Smooth muscle cell (in vitro differentiated cells): ENCODE results near the gene MCM5. TPM values are rescaled to one million over a fixed set of nuclear protein-coding genes. Genes with fewer than 3 reads are reported as not detected.
"Not testable (repeated sequence)": the region's sequence is repeated elsewhere in the genome, so short reads cannot be mapped to it uniquely, and the experiment has no call there.

Source experiments
- DNase-seq: peaks from one replicate; lab custom pipeline; 2025; ENCODE audit not compliant: unreplicated experiment; lab: John Stamatoyannopoulos, UW
- H2AFZ ChIP-seq: fragments of 200-600 bp; sonication (generic); 2 replicates; pipeline ENCODE4 v1.6.0; 2016; ENCODE audit warnings: antibody characterized with exemption, low read depth, mild to moderate bottlenecking
- H3F3A ChIP-seq: fragments of 200-600 bp; sonication (generic); 2 replicates; pipeline ENCODE4 v1.6.0; 2017; ENCODE audit warnings: antibody characterized with exemption, low read depth
- H3K27ac ChIP-seq: fragments of 200-600 bp; sonication (generic); 2 replicates; pipeline ENCODE4 v1.5.1; 2016; ENCODE audit warnings: low read depth, mild to moderate bottlenecking
- H3K27me3 ChIP-seq: fragments of 200-600 bp; sonication (generic); 2 replicates; pipeline ENCODE4 v1.6.1; 2016; ENCODE audit warnings: low read depth, mild to moderate bottlenecking
- H3K36me3 ChIP-seq: fragments of 200-600 bp; sonication (generic); 2 replicates; pipeline ENCODE4 v1.5.1; 2016; ENCODE audit warnings: low read depth
- H3K4me1 ChIP-seq: fragments of 200-600 bp; sonication (generic); 2 replicates; pipeline ENCODE4 v1.5.1; 2016; ENCODE audit warnings: low read depth
- H3K4me2 ChIP-seq: fragments of 200-600 bp; sonication (generic); 2 replicates; pipeline ENCODE4 v1.6.0; 2016; ENCODE audit warnings: mild to moderate bottlenecking
- H3K4me3 ChIP-seq: fragments of 200-600 bp; sonication (generic); 2 replicates; pipeline ENCODE4 v1.5.1; 2016; ENCODE audit warnings: mild to moderate bottlenecking
- H3K79me2 ChIP-seq: fragments of 200-600 bp; sonication (generic); 2 replicates; pipeline ENCODE4 v1.6.0; 2016; ENCODE audit warnings: low read depth, mild to moderate bottlenecking
- H3K9ac ChIP-seq: fragments of 200-600 bp; sonication (generic); 2 replicates; pipeline ENCODE4 v1.6.0; 2016; ENCODE audit warnings: low read depth
- H3K9me3 ChIP-seq: fragments of 200-600 bp; sonication (generic); replicated peaks from 2 replicates; pipeline ENCODE4 v1.5.1; 2016; ENCODE audit warnings: low read depth
- H4K20me1 ChIP-seq: fragments of 200-600 bp; sonication (generic); 2 replicates; pipeline ENCODE4 v1.6.0; 2016; ENCODE audit warnings: low read depth
- WGBS: methylation state at CpG from one replicate; pipeline ENCODE4 v1.1.7; 2016; ENCODE audit warnings: low lambda C conversion rate; 5-methylcytosine and 5-hydroxymethylcytosine counted together
- polyA plus RNA-seq: library from polyadenylated mRNA; unstranded; fragments of >200 nt; fragmentation: Nextera tagmentation; extraction: Ambion mirVana; gene quantifications from 2 replicates; pipeline ENCODE4 v1.2.1, GENCODE V29; 2016
- total RNA-seq: library from RNA; depleted of rRNA; stranded (reverse); fragments of >200 nt; gene quantifications from 2 replicates; pipeline ENCODE4 v1.2.3, GENCODE V29; 2014
- TF ChIP-seq, protein P1 (sequence below): fragments of 200-600 bp; sonication (generic); IDR thresholded peaks from 2 replicates; pipeline ENCODE4 v1.5.1; 2017; ENCODE audit warnings: borderline replicate concordance, mild to moderate bottlenecking, antibody characterized with exemption; ENCODE audit not compliant: insufficient read depth, poor library complexity, severe bottlenecking

Gene MCM5
- total and polyA plus RNA-seq, 2 experiments from 2014 or later: 28.7 to 31.9 TPM

DNA sequence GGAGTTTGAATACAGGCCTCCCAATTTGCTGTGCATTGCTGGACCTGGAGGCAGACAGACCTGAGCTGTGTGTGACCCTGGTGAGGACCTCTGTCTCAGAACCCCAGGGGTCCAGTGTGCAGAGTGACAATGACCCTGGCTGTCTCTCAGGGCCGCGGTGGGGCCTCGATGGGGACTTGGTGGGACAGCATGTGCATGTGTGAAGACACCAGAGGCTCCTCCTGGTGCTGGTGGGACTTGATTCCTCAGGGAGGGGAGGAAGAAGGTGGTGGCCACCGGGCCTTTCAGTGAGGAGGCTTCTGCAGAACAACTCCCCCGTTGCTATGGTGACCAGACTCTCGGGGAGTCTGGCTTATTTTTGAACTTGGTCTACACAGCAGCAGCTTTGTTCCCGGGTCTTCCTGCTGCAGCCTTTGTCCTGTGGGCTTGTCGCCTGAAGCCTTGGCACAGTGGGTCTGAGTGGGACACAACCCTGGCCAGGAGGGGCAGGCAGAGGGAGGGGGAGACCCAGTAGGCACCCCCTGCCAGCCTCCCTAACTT is 35.3 kb downstream of the MCM5 start:
- DNase-seq: no peak
- TF ChIP-seq, protein P1, sequence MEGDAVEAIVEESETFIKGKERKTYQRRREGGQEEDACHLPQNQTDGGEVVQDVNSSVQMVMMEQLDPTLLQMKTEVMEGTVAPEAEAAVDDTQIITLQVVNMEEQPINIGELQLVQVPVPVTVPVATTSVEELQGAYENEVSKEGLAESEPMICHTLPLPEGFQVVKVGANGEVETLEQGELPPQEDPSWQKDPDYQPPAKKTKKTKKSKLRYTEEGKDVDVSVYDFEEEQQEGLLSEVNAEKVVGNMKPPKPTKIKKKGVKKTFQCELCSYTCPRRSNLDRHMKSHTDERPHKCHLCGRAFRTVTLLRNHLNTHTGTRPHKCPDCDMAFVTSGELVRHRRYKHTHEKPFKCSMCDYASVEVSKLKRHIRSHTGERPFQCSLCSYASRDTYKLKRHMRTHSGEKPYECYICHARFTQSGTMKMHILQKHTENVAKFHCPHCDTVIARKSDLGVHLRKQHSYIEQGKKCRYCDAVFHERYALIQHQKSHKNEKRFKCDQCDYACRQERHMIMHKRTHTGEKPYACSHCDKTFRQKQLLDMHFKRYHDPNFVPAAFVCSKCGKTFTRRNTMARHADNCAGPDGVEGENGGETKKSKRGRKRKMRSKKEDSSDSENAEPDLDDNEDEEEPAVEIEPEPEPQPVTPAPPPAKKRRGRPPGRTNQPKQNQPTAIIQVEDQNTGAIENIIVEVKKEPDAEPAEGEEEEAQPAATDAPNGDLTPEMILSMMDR: no peak
- no peak overlapping the region for H3K4me3 ChIP-seq
- no peak overlapping the region for H3K4me2 ChIP-seq
- no peak overlapping the region for H3K27ac ChIP-seq
- H2AFZ ChIP-seq: no peak overlapping the region
- no peaks in the 10 kb centered on the region for H4K20me1 ChIP-seq
- no peaks in the 10 kb centered on the region for H3K27me3 ChIP-seq
- whole genome bisulfite sequencing: 87% methylated on average over 8 of the region's 8 CpGs
- H3K9me3 ChIP-seq: no peaks in the 10 kb centered on the region
- H3K36me3 ChIP-seq: no peaks in the 10 kb centered on the region
- no peak overlapping the region for H3K9ac ChIP-seq
- no peaks in the 10 kb centered on the region for H3K79me2 ChIP-seq
- H3F3A ChIP-seq: no peaks in the 10 kb centered on the region
- no peaks in the 10 kb centered on the region for H3K4me1 ChIP-seq

DNA sequence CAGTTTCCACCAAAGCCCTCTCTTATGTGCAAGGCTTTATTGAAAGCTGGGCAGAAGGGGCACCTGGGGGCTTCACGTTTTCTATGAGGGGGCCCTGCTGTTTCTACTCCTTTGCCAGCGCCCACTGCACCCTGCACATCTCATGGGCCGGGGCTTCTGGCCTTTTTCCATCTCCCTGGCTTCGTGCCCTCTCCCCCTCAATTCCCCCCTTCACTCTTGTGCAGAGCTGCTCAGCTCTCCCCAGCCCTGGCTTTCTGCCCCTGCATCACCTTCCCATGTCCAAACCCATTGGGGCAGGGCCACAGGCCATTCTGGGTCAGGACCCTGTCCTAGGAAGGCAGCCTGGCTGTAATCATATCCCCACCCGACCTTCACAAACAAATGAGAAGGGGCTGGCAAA is 36.5 kb downstream of the MCM5 start:
- Histone ChIP-seq H3K4me3 (no peak overlapping the region), H3K4me2 (no peak overlapping the region), H2AFZ (no peak overlapping the region), H3K27me3 (no peaks in the 10 kb centered on the region), H3K9ac (no peak overlapping the region), H3F3A (no peaks in the 10 kb centered on the region), H3K9me3 (no peaks in the 10 kb centered on the region), H3K36me3 (no peaks in the 10 kb centered on the region), H4K20me1 (no peaks in the 10 kb centered on the region), H3K79me2 (no peaks in the 10 kb centered on the region), H3K4me1 (no peaks in the 10 kb centered on the region), H3K27ac (no peak overlapping the region)
- TF ChIP-seq, protein P1: no peak
- DNase-seq: no peak
- WGBS: 94% methylated on average over 5 of the region's 5 CpGs

DNA sequence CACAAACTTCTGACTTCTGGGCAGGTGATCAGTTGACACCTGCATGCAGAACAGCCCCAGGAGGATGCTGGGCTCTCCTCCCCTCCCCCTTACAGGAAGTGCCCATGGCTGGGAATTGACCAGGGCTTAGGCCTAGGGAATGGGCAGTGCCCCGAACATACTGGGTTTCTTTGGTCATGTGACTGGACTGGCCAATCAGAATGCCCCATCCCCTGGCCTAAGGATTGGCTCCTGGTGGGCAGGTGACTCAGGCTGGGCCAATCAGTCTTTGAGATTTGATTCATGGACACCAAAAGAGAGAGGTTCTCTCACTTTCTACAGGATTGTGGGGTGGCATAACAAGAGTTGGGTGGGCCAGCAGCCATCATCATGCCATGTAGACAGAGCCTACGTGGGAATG is 37.1 kb downstream of the MCM5 start:
- H2AFZ ChIP-seq: no peak overlapping the region
- TF ChIP-seq, protein P1: no peak

DNA sequence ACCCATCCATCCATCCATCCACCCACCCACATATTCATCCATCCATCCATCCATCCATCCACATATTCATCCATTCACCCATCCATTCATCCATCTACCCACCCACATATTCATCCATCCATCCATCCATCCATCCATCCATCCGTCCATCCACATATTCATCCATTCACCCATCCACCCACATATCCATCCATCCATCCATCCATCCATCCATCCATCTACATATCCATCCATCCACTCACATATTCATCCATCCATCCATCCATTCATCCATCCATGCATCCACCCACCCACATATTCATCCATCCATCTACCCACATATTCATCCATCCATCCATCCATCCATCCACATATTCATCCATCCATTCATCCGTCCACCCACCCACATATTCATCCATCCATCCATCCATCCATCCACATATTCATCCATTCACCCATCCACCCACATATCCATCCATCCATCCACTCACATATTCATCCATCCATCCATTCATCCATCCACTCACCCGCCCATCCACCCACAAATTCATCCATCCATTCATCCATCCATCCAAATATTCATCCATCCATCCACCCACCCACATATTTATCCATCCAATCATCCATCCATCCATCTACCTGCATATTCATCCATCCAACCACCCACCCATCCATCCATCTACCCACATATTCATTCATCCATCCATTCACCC is 38.9 kb downstream of the MCM5 start:
- not testable (repeated sequence) for H3K4me2 ChIP-seq, H3K4me1 ChIP-seq, H4K20me1 ChIP-seq, H3K27me3 ChIP-seq, H3K9me3 ChIP-seq, H3K79me2 ChIP-seq, H3K4me3 ChIP-seq, H2AFZ ChIP-seq, H3K27ac ChIP-seq, H3F3A ChIP-seq, DNase-seq, H3K36me3 ChIP-seq, H3K9ac ChIP-seq
- WGBS: 67% methylated on average over 3 of the region's 3 CpGs

More for the DNA sequence above, 37.1 kb downstream of the MCM5 start:
- WGBS: 85% methylated on average over 2 of the region's 2 CpGs
- DNase-seq: no peak
- H3K36me3 ChIP-seq: no peaks in the 10 kb centered on the region
- no peak overlapping the region for H3K27ac ChIP-seq
- no peaks in the 10 kb centered on the region for H3K79me2 ChIP-seq
- H3K9me3 ChIP-seq: no peaks in the 10 kb centered on the region
- H3K27me3 ChIP-seq: no peaks in the 10 kb centered on the region
- H3F3A ChIP-seq: no peaks in the 10 kb centered on the region
- H3K4me2 ChIP-seq: no peak overlapping the region
- no peaks in the 10 kb centered on the region for H3K4me1 ChIP-seq
- no peaks in the 10 kb centered on the region for H4K20me1 ChIP-seq
- no peak overlapping the region for H3K4me3 ChIP-seq
- H3K9ac ChIP-seq: no peak overlapping the region
